Middle frontal gyrus (tissue), 1 donor: ENCODE measurements around the gene ROBO3.
A peak's percentile ranks its signal among the peaks of the same experiment; 100 is the strongest.

Source experiments
- DNase-seq: peaks from one replicate; pipeline ENCODE4 v3.0.0-alpha.2; 2015; ENCODE audit warnings: low spot score; ENCODE audit errors: extremely low spot score

ROBO3 gene

GRCh38 chr11:124875401-124875800 is 10.2 kb downstream of the ROBO3 start:
- DNase-seq: no peak

DNA sequence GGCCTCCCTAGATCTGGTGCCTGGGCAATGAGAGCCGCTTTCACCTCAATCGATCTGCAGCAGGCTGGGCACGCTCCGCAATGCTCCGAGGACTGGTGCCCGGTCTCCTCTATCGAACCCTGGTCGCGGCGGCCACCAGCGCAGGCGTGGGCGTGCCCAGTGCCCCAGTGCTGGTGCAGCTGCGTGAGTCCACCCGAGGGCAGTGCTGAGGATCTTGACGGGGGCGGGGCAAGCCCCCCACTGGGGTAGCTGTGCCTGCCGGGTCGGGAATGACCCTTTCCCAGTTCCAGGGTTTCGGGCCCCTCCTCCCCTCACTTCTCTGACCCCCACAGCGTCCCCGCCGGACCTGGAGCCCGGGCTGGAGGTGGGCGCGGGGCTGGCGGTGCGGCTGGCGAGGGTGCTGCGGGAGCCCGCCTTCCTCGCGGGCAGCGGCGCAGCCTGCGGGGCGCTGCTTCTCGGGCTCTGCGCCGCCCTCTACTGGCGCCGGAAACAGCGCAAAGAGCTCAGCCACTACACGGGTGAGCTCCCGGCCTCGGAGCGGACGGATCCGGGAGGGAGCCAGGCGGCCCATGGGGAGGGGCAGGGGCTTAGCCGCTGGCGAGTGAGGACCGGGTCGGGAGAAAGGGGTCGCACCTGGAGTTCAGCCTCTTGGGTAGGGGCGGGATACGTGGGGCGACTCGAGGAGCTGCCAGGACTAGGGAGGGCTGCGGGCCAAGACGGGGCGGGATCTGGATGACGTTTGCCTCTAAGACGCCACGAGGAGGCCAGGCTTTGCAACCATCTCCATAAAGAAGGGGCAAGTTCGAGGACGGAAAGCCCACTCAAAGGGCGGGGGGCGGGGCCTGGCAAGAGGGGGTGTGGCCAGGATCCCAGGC is 10.9 kb downstream of the ROBO3 start:
- DNase-seq: peak; percentile 71

- no peak for DNase-seq
Observed at GRCh38 chr11:124876818-124877630, 11.8 kb downstream of the ROBO3 start.

DNA sequence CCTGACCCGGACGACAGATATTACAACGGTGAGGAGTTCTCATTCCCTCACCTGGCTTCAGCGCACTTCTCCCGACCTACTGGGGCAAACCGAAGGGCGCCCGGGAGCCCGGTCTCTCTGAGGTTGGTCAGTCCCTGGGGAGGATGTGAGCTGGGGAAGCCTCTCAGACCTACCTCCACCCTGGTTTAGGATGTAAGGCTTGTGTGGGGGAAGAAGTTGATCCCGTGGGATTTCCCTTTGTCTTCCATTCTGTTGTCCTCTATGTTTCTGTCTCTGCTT is 12.3 kb downstream of the ROBO3 start:
- DNase-seq: no peak

DNA sequence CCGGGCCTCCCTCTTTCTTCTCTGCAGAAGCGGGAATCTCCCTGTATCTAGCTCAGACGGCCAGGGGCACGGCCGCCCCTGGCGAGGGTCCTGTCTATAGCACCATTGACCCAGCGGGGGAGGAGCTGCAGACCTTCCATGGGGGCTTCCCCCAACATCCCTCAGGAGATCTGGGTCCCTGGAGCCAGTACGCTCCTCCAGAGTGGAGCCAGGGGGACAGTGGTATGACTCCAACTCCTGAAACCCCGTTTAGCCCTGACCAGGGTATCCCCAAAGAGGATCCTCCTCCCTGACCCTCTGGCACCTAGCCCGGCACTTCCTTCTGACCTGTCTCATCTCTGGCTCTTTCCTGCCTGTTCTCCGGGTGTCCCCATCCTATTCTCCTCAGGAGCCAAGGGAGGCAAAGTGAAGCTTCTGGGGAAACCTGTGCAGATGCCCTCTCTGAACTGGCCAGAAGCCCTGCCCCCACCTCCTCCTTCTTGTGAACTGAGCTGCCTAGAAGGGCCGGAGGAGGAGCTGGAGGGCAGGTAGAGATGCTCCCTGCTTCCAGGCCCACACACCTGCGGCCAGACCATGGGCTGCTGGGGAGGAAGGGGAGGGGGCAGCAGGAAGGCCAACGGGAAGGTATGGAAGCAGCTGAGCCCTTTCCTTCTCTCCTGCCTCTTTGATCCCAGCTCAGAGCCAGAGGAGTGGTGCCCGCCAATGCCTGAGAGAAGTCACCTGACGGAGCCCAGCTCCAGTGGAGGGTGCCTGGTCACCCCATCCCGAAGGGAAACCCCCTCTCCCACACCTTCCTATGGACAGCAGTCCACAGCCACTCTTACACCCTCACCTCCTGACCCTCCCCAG is 12.9 kb downstream of the ROBO3 start:
- no peak for DNase-seq

DNA sequence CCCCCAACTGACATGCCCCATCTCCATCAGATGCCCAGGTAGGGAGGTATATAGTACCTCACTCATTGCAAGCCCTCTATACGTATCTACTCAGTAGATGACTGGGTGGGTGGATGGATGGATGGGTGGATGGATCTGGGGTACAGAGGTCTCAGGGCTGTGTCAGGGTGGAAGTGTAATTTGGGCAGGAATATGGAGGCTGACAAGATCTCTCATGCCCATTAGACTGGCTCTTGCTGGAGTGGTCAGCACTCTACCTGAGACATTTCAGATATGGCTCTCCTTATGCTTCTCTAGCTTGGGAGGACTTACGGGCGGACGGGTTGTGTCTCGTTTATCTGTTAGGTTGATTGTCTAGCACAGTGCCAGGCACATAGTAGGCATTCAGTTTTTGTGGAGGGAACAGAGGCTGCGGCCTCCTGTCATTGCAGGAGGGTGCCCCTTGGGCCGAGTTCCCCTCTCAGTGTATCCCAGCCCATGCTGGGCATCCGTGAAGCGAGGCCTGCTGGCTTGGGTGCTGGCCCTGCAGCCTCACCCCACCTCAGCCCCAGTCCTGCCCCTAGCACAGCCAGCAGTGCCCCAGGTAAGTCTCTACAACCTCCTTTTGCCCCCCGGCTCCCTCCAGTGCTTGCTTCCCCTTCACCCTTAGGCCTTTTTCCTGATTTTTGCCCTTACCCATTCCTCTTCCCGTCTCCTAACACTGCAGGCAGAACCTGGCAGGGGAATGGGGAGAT is 13.7 kb downstream of the ROBO3 start:
- DNase-seq: no peak

GRCh38 chr11:124879493-124880289 is 14.5 kb downstream of the ROBO3 start:
- no peak for DNase-seq

DNA sequence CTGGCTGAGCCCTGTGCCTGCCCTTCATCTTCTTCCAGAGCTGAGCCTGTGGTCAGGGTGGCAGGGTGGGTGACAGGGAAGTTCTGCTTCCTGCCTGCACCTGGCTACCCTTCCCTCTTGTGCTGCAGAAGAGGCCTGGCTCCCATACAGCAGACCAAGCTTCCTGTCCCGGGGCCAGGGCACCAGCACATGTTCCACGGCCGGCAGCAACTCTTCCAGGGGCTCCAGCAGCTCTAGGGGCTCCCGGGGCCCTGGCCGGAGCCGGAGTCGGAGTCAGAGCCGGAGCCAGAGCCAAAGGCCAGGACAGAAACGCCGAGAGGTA is 15.0 kb downstream of the ROBO3 start:
- DNase-seq: no peak

- no peak for DNase-seq
Observed at GRCh38 chr11:124880958-124881357, 15.7 kb downstream of the ROBO3 start.

DNA sequence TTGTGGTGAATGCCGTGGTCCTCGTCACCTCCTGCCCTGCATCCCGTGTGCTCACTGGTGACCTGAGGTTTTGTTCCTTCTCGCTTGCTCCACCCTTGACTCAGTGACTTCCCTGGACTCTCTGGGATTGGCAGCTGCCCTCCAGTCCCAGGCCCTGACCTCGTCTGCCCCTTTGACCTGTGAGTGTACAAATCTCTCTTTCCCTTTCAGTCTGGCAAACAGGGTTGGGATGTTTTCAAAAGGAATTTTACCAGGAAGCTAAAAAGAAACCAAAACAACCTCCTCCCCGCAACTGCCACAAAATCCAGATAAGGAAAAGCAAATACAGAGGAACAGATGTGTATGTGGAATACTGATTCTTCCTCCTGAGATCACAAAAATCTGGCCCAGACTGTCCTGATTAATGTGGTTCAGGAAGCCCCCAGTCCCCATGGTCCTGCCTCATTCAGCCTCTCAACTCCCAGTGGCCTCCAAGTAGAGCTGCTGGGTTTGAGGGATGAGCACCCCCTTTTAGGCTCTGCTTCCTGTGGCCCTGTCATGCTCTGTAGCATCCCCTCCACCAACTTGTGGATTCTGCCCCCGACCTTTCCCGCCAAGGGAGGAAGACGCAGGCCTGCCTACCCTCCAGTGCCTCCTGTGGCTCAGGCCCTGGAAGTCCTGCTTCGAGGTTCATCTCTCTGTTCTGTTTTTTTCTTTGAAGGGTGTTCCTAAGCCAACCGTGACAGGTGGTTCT is 17.3 kb downstream of the ROBO3 start:
- DNase-seq: no peak

GRCh38 chr11:124884340-124884739 is 19.1 kb downstream of the ROBO3 start:
- no peak for DNase-seq

- DNase-seq: no peak
Observed at GRCh38 chr11:124884869-124885479, 19.7 kb downstream of the ROBO3 start.

GRCh38 chr11:124886476-124886875 is 21.2 kb downstream of the ROBO3 start:
- DNase-seq: no peak

GRCh38 chr11:124886978-124887666 is 21.9 kb downstream of the ROBO3 start:
- no peak for DNase-seq

- DNase-seq: no peak
Observed at GRCh38 chr11:124887667-124888013, 22.4 kb downstream of the ROBO3 start.

GRCh38 chr11:124889191-124890091 is 24.2 kb downstream of the ROBO3 start:
- no peak for DNase-seq

DNA sequence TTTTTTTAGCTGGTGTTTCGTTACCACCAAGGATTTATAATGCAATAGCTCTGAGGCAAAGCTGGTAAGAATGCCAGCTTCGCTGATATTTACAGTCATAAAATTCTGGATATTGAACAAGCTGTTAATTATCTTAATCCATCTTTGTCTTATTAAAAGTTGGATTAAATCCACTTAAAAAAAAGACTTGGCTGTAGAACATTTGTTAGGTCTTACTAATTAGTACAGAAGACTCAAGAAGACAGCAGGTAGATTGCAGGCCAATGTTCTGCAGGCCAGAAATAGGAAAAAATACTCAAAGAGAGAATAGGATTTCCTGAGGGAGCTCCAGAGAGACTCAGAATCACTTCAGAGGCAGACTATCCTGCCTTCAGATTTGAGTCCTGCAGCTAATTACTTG is 24.9 kb downstream of the ROBO3 start:
- no peak for DNase-seq
